HCT116 (cell line): ENCODE results near the gene NPR1. TPM values are rescaled to one million over a fixed set of nuclear protein-coding genes. Genes with fewer than 3 reads are reported as not detected.
A peak's percentile ranks its signal among the peaks of the same experiment; 100 is the strongest.

ENCODE experiments used
- ATAC-seq: fragments of 200-7000 bp; cut with Tn5 transposase; 2 replicates; pipeline ENCODE4 v1.9.1; 2020; ENCODE audit warnings: mild to moderate bottlenecking, moderate library complexity
- BruUV-seq: library from RNA; stranded (reverse); fragments of 400-500 nt; replicated peaks from 2 replicates; lab custom pipeline; 2021; lab: Mats Ljungman, UMichigan
- CTCF ChIA-PET: fragments of 300-600 bp; sonication (Branson Sonifier 250); formaldehyde crosslinking; loops from one replicate; lab custom pipeline; 2021; ENCODE audit warnings: antibody characterized with exemption; lab: Charles Lee
- POLR2A ChIA-PET: fragments of 300-600, 350-600 bp; sonication (Branson Sonifier 250); formaldehyde crosslinking; loops from one replicate; lab custom pipeline; 2021; ENCODE audit warnings: antibody characterized with exemption; lab: Charles Lee
- RAD21 ChIA-PET, 2 experiments: fragments of 300-600 bp; sonication (Branson Sonifier 250); formaldehyde crosslinking; loops; one replicate each; lab custom pipeline; 2023; ENCODE audit warnings: low total read pairs in 2 of 2; ENCODE audit not compliant: uncharacterized antibody in 2 of 2, unreplicated experiment in 2 of 2, low non-redundant PET in 1 of 2; lab: Charles Lee
- DNase-seq: peaks from one replicate; pipeline ENCODE4 v3.0.0-alpha.2; 2010; ENCODE audit warnings: low read depth, low spot score
- H2AFZ ChIP-seq: fragments of 200-600 bp; shearing (Covaris generic), sonication (generic); 2 replicates; pipeline ENCODE4 v1.6.1; 2017; ENCODE audit warnings: low read depth, mixed run types, mixed read lengths, antibody characterized with exemption, low read length; ENCODE audit not compliant: poor library complexity, severe bottlenecking
- H3K27ac ChIP-seq: 2 replicates; pipeline ENCODE4 v1.5.1; 2012; ENCODE audit warnings: low read depth, low read length
- H3K27me3 ChIP-seq: fragments of 200-600 bp; sonication (generic); 2 replicates; pipeline ENCODE4 v1.6.1; 2016; ENCODE audit warnings: mixed run types, low read length, mixed read lengths; ENCODE audit not compliant: insufficient read depth
- H3K36me3 ChIP-seq, 2 experiments: fragments of 200-500 bp in 1 of 2; fragments of 200-600 bp in 1 of 2; sonication (Bioruptor generic) in 1 of 2; sonication (generic) in 1 of 2; 2 replicates each; pipeline versions ENCODE4 v1.5.1 to v1.6.1; 2014 to 2016; ENCODE audit warnings: low read length in 2 of 2, inconsistent platforms in 1 of 2, mixed read lengths in 1 of 2, mixed run types in 1 of 2; ENCODE audit not compliant: insufficient read depth in 2 of 2, control insufficient read depth in 1 of 2
- H3K4me1 ChIP-seq, 2 experiments: fragments of 200-600 bp in 1 of 2; sonication (generic) in 1 of 2; 2 replicates each; pipeline versions ENCODE4 v1.5.1 to v1.6.1; 2012 to 2017; ENCODE audit warnings: low read length in 2 of 2, inconsistent platforms in 1 of 2, mild to moderate bottlenecking in 1 of 2, mixed read lengths in 1 of 2, mixed run types in 1 of 2, moderate library complexity in 1 of 2; ENCODE audit not compliant: insufficient read depth in 2 of 2, control insufficient read depth in 1 of 2
- H3K4me2 ChIP-seq: fragments of 200-600 bp; sonication (generic); 2 replicates; pipeline ENCODE4 v1.6.1; 2017; ENCODE audit warnings: mixed run types, low read length, mixed read lengths
- H3K4me3 ChIP-seq, 2 experiments: fragments of 200-600 bp in 1 of 2; sonication (generic) in 1 of 2; replicated peaks in 1 of 2; 2 replicates each; pipeline ENCODE4 v1.5.1; 2011 to 2016; ENCODE audit warnings: low read length in 2 of 2, control low read depth in 1 of 2, low read depth in 1 of 2, mild to moderate bottlenecking in 1 of 2, mixed read lengths in 1 of 2, mixed run types in 1 of 2
- H3K79me2 ChIP-seq: fragments of 200-600 bp; sonication (generic); 2 replicates; pipeline ENCODE4 v1.6.1; 2017; ENCODE audit warnings: mild to moderate bottlenecking, mixed run types, low read length, moderate library complexity, mixed read lengths; ENCODE audit not compliant: insufficient read depth
- H3K9ac ChIP-seq: fragments of 200-600 bp; sonication (generic); 2 replicates; pipeline ENCODE4 v1.6.1; 2016; ENCODE audit warnings: low read length, mixed read lengths
- H3K9me2 ChIP-seq: fragments of 200-600 bp; sonication (generic), shearing (Covaris generic); 2 replicates; pipeline ENCODE4 v1.6.1; 2017; ENCODE audit warnings: mixed run types, mild to moderate bottlenecking, moderate library complexity; ENCODE audit not compliant: insufficient read depth
- H3K9me3 ChIP-seq, 2 experiments: fragments of 200-500 bp in 1 of 2; fragments of 200-600 bp in 1 of 2; sonication (Bioruptor generic) in 1 of 2; sonication (generic) in 1 of 2; 2 replicates each; pipeline ENCODE4 v1.6.1; 2014 to 2017; ENCODE audit warnings: low read length in 2 of 2, mixed read lengths in 2 of 2, inconsistent platforms in 1 of 2, low read depth in 1 of 2, mild to moderate bottlenecking in 1 of 2, mixed run types in 1 of 2, moderate library complexity in 1 of 2; ENCODE audit not compliant: control insufficient read depth in 1 of 2, insufficient read depth in 1 of 2
- H4K20me1 ChIP-seq: fragments of 200-600 bp; sonication (generic), shearing (Covaris generic); 2 replicates; pipeline ENCODE4 v1.6.1; 2017; ENCODE audit warnings: mixed run types, mild to moderate bottlenecking, moderate library complexity; ENCODE audit not compliant: insufficient read depth
- CEBPB ChIP-seq: IDR thresholded peaks from 2 replicates; pipeline ENCODE4 v1.6.1; 2012; ENCODE audit warnings: low read depth
- CTCF ChIP-seq, 3 experiments: fragments of 200-600 bp in 1 of 3; sonication (generic) in 1 of 3; IDR thresholded peaks in 2 of 3; conservative IDR thresholded peaks in 1 of 3; 2 replicates each; pipeline ENCODE4 v1.5.1; 2012 to 2017; ENCODE audit warnings: low read depth in 2 of 3, low read length in 2 of 3, antibody characterized with exemption in 1 of 3, borderline replicate concordance in 1 of 3, control low read depth in 1 of 3, mild to moderate bottlenecking in 1 of 3, mixed read lengths in 1 of 3, mixed run types in 1 of 3, moderate library complexity in 1 of 3; ENCODE audit not compliant: insufficient read depth in 1 of 3
- EGR1 ChIP-seq: IDR thresholded peaks from 2 replicates; pipeline ENCODE4 v1.6.1; 2012; ENCODE audit warnings: low read depth
- ELF1 ChIP-seq: IDR thresholded peaks from 2 replicates; pipeline ENCODE4 v1.6.1; 2012; ENCODE audit warnings: low read depth, borderline replicate concordance
- EZH2 ChIP-seq: fragments of 200-600 bp; sonication (generic); IDR thresholded peaks from 2 replicates; pipeline ENCODE4 v1.6.1; 2017; ENCODE audit warnings: antibody characterized with exemption, mixed run types
- EZH2phosphoT487 ChIP-seq: fragments of 200-600 bp; IDR thresholded peaks from 2 replicates; pipeline ENCODE4 v1.6.1; 2018; ENCODE audit warnings: antibody characterized with exemption, borderline replicate concordance
- FOSL1 ChIP-seq: IDR thresholded peaks from 2 replicates; pipeline ENCODE4 v1.6.1; 2012; ENCODE audit warnings: low read depth
- POLR2A ChIP-seq: IDR thresholded peaks from 2 replicates; pipeline ENCODE4 v1.7.0; 2011; ENCODE audit warnings: borderline replicate concordance; ENCODE audit not compliant: insufficient read depth, insufficient read length; ENCODE audit errors: extremely low read depth
- POLR2AphosphoS5 ChIP-seq: IDR thresholded peaks from 2 replicates; pipeline ENCODE4 v1.6.1; 2011; ENCODE audit warnings: mild to moderate bottlenecking, low read depth, low read length, moderate library complexity
- RAD21 ChIP-seq: IDR thresholded peaks from 2 replicates; pipeline ENCODE4 v1.6.1; 2012; ENCODE audit warnings: low read depth, mild to moderate bottlenecking
- SIN3A ChIP-seq: IDR thresholded peaks from 2 replicates; pipeline ENCODE4 v1.6.1; 2012; ENCODE audit warnings: low read depth
- SP1 ChIP-seq: IDR thresholded peaks from 2 replicates; pipeline ENCODE4 v1.6.1; 2012; ENCODE audit warnings: low read depth
- TCF7L2 ChIP-seq: IDR thresholded peaks from 2 replicates; pipeline ENCODE4 v1.7.0; 2011; ENCODE audit warnings: borderline replicate concordance, inconsistent platforms; ENCODE audit not compliant: insufficient read depth, insufficient read length; ENCODE audit errors: extremely low read depth
- ZFX ChIP-seq: fragments of 450-650 bp; IDR thresholded peaks from 2 replicates; pipeline ENCODE4 v1.6.1; 2017
- ZNF274 ChIP-seq: fragments of 200-500 bp; sonication (Bioruptor generic); IDR thresholded peaks from 2 replicates; pipeline ENCODE4 v1.6.1; 2014; ENCODE audit warnings: mild to moderate bottlenecking, low read depth, low read length, inconsistent platforms
- intact Hi-C: fragments of 100-400 bp; cut with micrococcal nuclease; formaldehyde crosslinking; loops from 2 replicates; pipeline ENCODE4 v1.10.0; 2022
- total RNA-seq: library from RNA; stranded (reverse); gene quantifications from one replicate; pipeline ENCODE4 v1.2.1, GENCODE V29; 2021; ENCODE audit not compliant: unreplicated experiment

NPR1 gene
- total RNA-seq, 1 experiment from 2014 or later: 0.07 TPM

- POLR2A ChIA-PET: interaction anchor here (1.2 to 3.0 kb wide), 3 partner anchors 8 to 20 kb away, joined by 4 to 27 read pairs (median 19); partner anchors contain the start of gene S100A14
Measured at GRCh38 chr1:153635872-153636271, 42.6 kb upstream of the NPR1 start.

More at GRCh38 chr1:153635872-153636271, 42.6 kb upstream of the NPR1 start:
- intact Hi-C loops: no loop called here
- Histone ChIP-seq H3K9me2 (no peaks in the 10 kb centered on the region), H4K20me1 (peaks cover 4% of the 10 kb centered on the region; the same call in 1 of the 2 replicates), H3K4me1 (peaks cover 9 to 22% of the 10 kb centered on the region in 2 experiments), H3K4me2 (peak overlapping the region; percentile 78; the same call in 1 of the 2 replicates), H3K36me3 (peaks cover 39 to 51% of the 10 kb centered on the region in 2 experiments), H3K9ac (peak overlapping the region; percentile 99; the same call in 1 of the 2 replicates), H3K27ac (no peak overlapping the region), H3K4me3 (peak overlapping the region; percentile 91 to 95; a peak in 2 of 4 replicates), H2AFZ (no peak overlapping the region), H3K9me3 (no peaks in the 10 kb centered on the region), H3K27me3 (no peaks in the 10 kb centered on the region), H3K79me2 (peaks cover 70% of the 10 kb centered on the region)
- TF ChIP-seq FOSL1 (no peak), CEBPB (no peak), POLR2AphosphoS5 (no peak), EZH2 (no peak), EZH2phosphoT487 (no peak), SP1 (no peak), TCF7L2 (no peak), SIN3A (no peak), CTCF (IDR thresholded peaks at IDR 0.05 in 2 of 3, conservative IDR thresholded peaks at IDR 0.05 in 1 of 3; ENCODE audit: borderline replicate concordance in 1 of 3, insufficient read depth in 1 of 3, low read depth in 2 of 3, low read length in 2 of 3) (no peak), ZFX (no peak), ELF1 (no peak), POLR2A (no peak), ZNF274 (no peak), RAD21 (no peak), EGR1 (no peak)
- ChIA-PET RAD21 (no interaction called here), CTCF (no interaction called here)
- DNase-seq (no peak), ATAC-seq (no peak)
- no TSS peak for BruUV-seq
